ENCODE data around the gene RAD51B. TPM values are rescaled to one million over a fixed set of nuclear protein-coding genes. Genes with fewer than 3 reads are reported as not detected.

The RAD51B gene
- total RNA-seq, 1 donor from 2014 or later, result 25.1 TPM

GRCh38 chr14:67883717-67884116 lies 64.1 kb downstream of the RAD51B start:
- Mint-ChIP-seq H3K27me3 (ENCODE audit: low read depth) (no peaks in the 10 kb centered on the region), H3K9me3 (no peaks in the 10 kb centered on the region), H3K4me1 (ENCODE audit: low read depth) (peaks cover 16% of the 10 kb centered on the region), H3K27ac (no peak overlapping the region), H3K36me3 (ENCODE audit: low read depth) (no peaks in the 10 kb centered on the region), H3K4me3 (ENCODE audit: low read depth) (no peak overlapping the region)
- intact Hi-C loops (cut with micrococcal nuclease), result no loop called here
- DNase-seq (ENCODE audit: low spot score), result no peak

GRCh38 chr14:67886191-67886590 lies 66.6 kb downstream of the RAD51B start:
- H3K4me3 Mint-ChIP-seq (ENCODE audit: low read depth), result no peak overlapping the region
- H3K36me3 Mint-ChIP-seq (ENCODE audit: low read depth), result no peaks in the 10 kb centered on the region
- no peaks in the 10 kb centered on the region for H3K27me3 Mint-ChIP-seq (ENCODE audit: low read depth)
- no peak for DNase-seq (ENCODE audit: low spot score)
- H3K27ac Mint-ChIP-seq, result no peak overlapping the region
- H3K4me1 Mint-ChIP-seq (ENCODE audit: low read depth), result peaks cover 12% of the 10 kb centered on the region
- H3K9me3 Mint-ChIP-seq, result no peaks in the 10 kb centered on the region
- intact Hi-C loops (cut with micrococcal nuclease), result no loop called here

- Mint-ChIP-seq H3K4me1 (ENCODE audit: low read depth) (peaks cover 5% of the 10 kb centered on the region), H3K4me3 (ENCODE audit: low read depth) (no peak overlapping the region), H3K27ac (no peak overlapping the region), H3K27me3 (ENCODE audit: low read depth) (no peaks in the 10 kb centered on the region), H3K36me3 (ENCODE audit: low read depth) (no peaks in the 10 kb centered on the region), H3K9me3 (no peaks in the 10 kb centered on the region)
- intact Hi-C loops (cut with micrococcal nuclease), result no loop called here
- DNase-seq (ENCODE audit: low spot score), result no peak
Measured at GRCh38 chr14:67887478-67887877, 67.9 kb downstream of the RAD51B start.

- Mint-ChIP-seq H3K27me3 (ENCODE audit: low read depth) (no peaks in the 10 kb centered on the region), H3K36me3 (ENCODE audit: low read depth) (no peaks in the 10 kb centered on the region), H3K9me3 (no peaks in the 10 kb centered on the region), H3K4me1 (ENCODE audit: low read depth) (peaks cover 2% of the 10 kb centered on the region), H3K4me3 (ENCODE audit: low read depth) (no peak overlapping the region), H3K27ac (no peak overlapping the region)
- intact Hi-C loops (cut with micrococcal nuclease), result no loop called here
- DNase-seq (ENCODE audit: low spot score), result no peak
Measured at GRCh38 chr14:67889455-67889854, 69.9 kb downstream of the RAD51B start.

- no peak overlapping the region for H3K4me3 Mint-ChIP-seq (ENCODE audit: low read depth)
- peaks cover 4% of the 10 kb centered on the region for H3K4me1 Mint-ChIP-seq (ENCODE audit: low read depth)
- H3K36me3 Mint-ChIP-seq (ENCODE audit: low read depth), result no peaks in the 10 kb centered on the region
- no peak overlapping the region for H3K27ac Mint-ChIP-seq
- intact Hi-C loops (cut with micrococcal nuclease), result no loop called here
- H3K27me3 Mint-ChIP-seq (ENCODE audit: low read depth), result no peaks in the 10 kb centered on the region
- no peaks in the 10 kb centered on the region for H3K9me3 Mint-ChIP-seq
- no peak for DNase-seq (ENCODE audit: low spot score)
Measured at GRCh38 chr14:67892466-67893100, 73.0 kb downstream of the RAD51B start.

GRCh38 chr14:67900231-67900630 lies 80.7 kb downstream of the RAD51B start:
- Mint-ChIP-seq H3K4me1 (ENCODE audit: low read depth) (peaks cover 4% of the 10 kb centered on the region), H3K27me3 (ENCODE audit: low read depth) (no peaks in the 10 kb centered on the region), H3K9me3 (peaks cover 11% of the 10 kb centered on the region), H3K36me3 (ENCODE audit: low read depth) (peaks cover 7% of the 10 kb centered on the region), H3K27ac (no peak overlapping the region), H3K4me3 (ENCODE audit: low read depth) (no peak overlapping the region)
- no peak for DNase-seq (ENCODE audit: low spot score)
- intact Hi-C loops (cut with micrococcal nuclease), result no loop called here

GRCh38 chr14:67908052-67908754 lies 88.6 kb downstream of the RAD51B start:
- DNase-seq (ENCODE audit: low spot score), result no peak
- intact Hi-C loops (cut with micrococcal nuclease), result no loop called here

GRCh38 chr14:67911562-67911961 lies 92.0 kb downstream of the RAD51B start:
- DNase-seq (ENCODE audit: low spot score), result no peak
- intact Hi-C loops (cut with micrococcal nuclease), result no loop called here
- Mint-ChIP-seq H3K36me3 (ENCODE audit: low read depth) (no peaks in the 10 kb centered on the region), H3K27ac (no peak overlapping the region), H3K27me3 (ENCODE audit: low read depth) (no peaks in the 10 kb centered on the region), H3K4me3 (ENCODE audit: low read depth) (no peak overlapping the region), H3K4me1 (ENCODE audit: low read depth) (no peaks in the 10 kb centered on the region), H3K9me3 (no peaks in the 10 kb centered on the region)

More at GRCh38 chr14:67908052-67908754, 88.6 kb downstream of the RAD51B start:
- no peaks in the 10 kb centered on the region for H3K27me3 Mint-ChIP-seq (ENCODE audit: low read depth)
- H3K4me1 Mint-ChIP-seq (ENCODE audit: low read depth), result no peaks in the 10 kb centered on the region
- H3K9me3 Mint-ChIP-seq, result no peaks in the 10 kb centered on the region
- no peak overlapping the region for H3K4me3 Mint-ChIP-seq (ENCODE audit: low read depth)
- no peaks in the 10 kb centered on the region for H3K36me3 Mint-ChIP-seq (ENCODE audit: low read depth)
- H3K27ac Mint-ChIP-seq, result no peak overlapping the region

- Mint-ChIP-seq H3K27me3 (ENCODE audit: low read depth) (no peaks in the 10 kb centered on the region), H3K36me3 (ENCODE audit: low read depth) (no peaks in the 10 kb centered on the region), H3K9me3 (no peaks in the 10 kb centered on the region), H3K4me3 (ENCODE audit: low read depth) (no peak overlapping the region), H3K4me1 (ENCODE audit: low read depth) (no peaks in the 10 kb centered on the region), H3K27ac (no peak overlapping the region)
- no peak for DNase-seq (ENCODE audit: low spot score)
- intact Hi-C loops (cut with micrococcal nuclease), result no loop called here
Measured at GRCh38 chr14:67916430-67916829, 96.9 kb downstream of the RAD51B start.

GRCh38 chr14:67917006-67917405 lies 97.4 kb downstream of the RAD51B start:
- intact Hi-C loops (cut with micrococcal nuclease), result no loop called here
- no peaks in the 10 kb centered on the region for H3K9me3 Mint-ChIP-seq
- DNase-seq (ENCODE audit: low spot score), result no peak
- H3K4me3 Mint-ChIP-seq (ENCODE audit: low read depth), result no peak overlapping the region
- H3K4me1 Mint-ChIP-seq (ENCODE audit: low read depth), result no peaks in the 10 kb centered on the region
- no peaks in the 10 kb centered on the region for H3K36me3 Mint-ChIP-seq (ENCODE audit: low read depth)
- H3K27ac Mint-ChIP-seq, result no peak overlapping the region
- H3K27me3 Mint-ChIP-seq (ENCODE audit: low read depth), result no peaks in the 10 kb centered on the region

GRCh38 chr14:67918838-67919237 lies 99.3 kb downstream of the RAD51B start:
- Mint-ChIP-seq H3K4me1 (ENCODE audit: low read depth) (no peaks in the 10 kb centered on the region), H3K27me3 (ENCODE audit: low read depth) (no peaks in the 10 kb centered on the region), H3K4me3 (ENCODE audit: low read depth) (no peak overlapping the region), H3K36me3 (ENCODE audit: low read depth) (no peaks in the 10 kb centered on the region), H3K9me3 (no peaks in the 10 kb centered on the region), H3K27ac (no peak overlapping the region)
- no peak for DNase-seq (ENCODE audit: low spot score)
- intact Hi-C loops (cut with micrococcal nuclease), result no loop called here

- no peak overlapping the region for H3K27ac Mint-ChIP-seq
- H3K27me3 Mint-ChIP-seq (ENCODE audit: low read depth), result no peaks in the 10 kb centered on the region
- no peak for DNase-seq (ENCODE audit: low spot score)
- H3K9me3 Mint-ChIP-seq, result no peaks in the 10 kb centered on the region
- H3K36me3 Mint-ChIP-seq (ENCODE audit: low read depth), result no peaks in the 10 kb centered on the region
- intact Hi-C loops (cut with micrococcal nuclease), result no loop called here
- H3K4me1 Mint-ChIP-seq (ENCODE audit: low read depth), result no peaks in the 10 kb centered on the region
- H3K4me3 Mint-ChIP-seq (ENCODE audit: low read depth), result no peak overlapping the region
Measured at GRCh38 chr14:67919259-67920032, 99.9 kb downstream of the RAD51B start.

- no peak for DNase-seq (ENCODE audit: low spot score)
Measured at GRCh38 chr14:67926821-67927220, 107.2 kb downstream of the RAD51B start.

More at GRCh38 chr14:67926821-67927220, 107.2 kb downstream of the RAD51B start:
- no peaks in the 10 kb centered on the region for H3K4me1 Mint-ChIP-seq (ENCODE audit: low read depth)
- no peaks in the 10 kb centered on the region for H3K27me3 Mint-ChIP-seq (ENCODE audit: low read depth)
- intact Hi-C loops (cut with micrococcal nuclease), result no loop called here
- peaks cover 15% of the 10 kb centered on the region for H3K9me3 Mint-ChIP-seq
- H3K36me3 Mint-ChIP-seq (ENCODE audit: low read depth), result no peaks in the 10 kb centered on the region
- no peak overlapping the region for H3K27ac Mint-ChIP-seq
- H3K4me3 Mint-ChIP-seq (ENCODE audit: low read depth), result no peak overlapping the region

Data from activated T-helper 2 cell treated with anti-CD3 and anti-CD28 coated beads, Interferon-gamma antibody, Interleukin-2, Interleukin-4, amounts not matched to agents 10 μg/mL and 5 μg/mL and 100 μg/mL, durations not matched to agents 14 hours and 24 hours and 36 hours (primary cell).